Astrocyte (in vitro differentiated cells and primary cell): ENCODE results near the gene PML. TPM values are rescaled to one million over a fixed set of nuclear protein-coding genes. Genes with fewer than 3 reads are reported as not detected.

Source experiments
- DNase-seq: peaks from one replicate; pipeline ENCODE4 v3.0.0-alpha.2; 2010; ENCODE audit warnings: low read depth
- FAIRE-seq: peaks from 2 replicates; lab custom pipeline; 2011; peaks lifted over from hg19 to GRCh38; lab: Jason Lieb, UNC
- H2AFZ ChIP-seq: 2 replicates; pipeline ENCODE4 v1.6.0; 2012; ENCODE audit warnings: low read depth, low read length, inconsistent platforms
- H3K27ac ChIP-seq: 2 replicates; pipeline ENCODE4 v1.5.1; 2011; ENCODE audit warnings: low read depth, low read length, inconsistent platforms
- H3K27me3 ChIP-seq: 2 replicates; pipeline ENCODE4 v1.6.0; 2011; ENCODE audit warnings: low read length, inconsistent platforms; ENCODE audit not compliant: insufficient read depth
- H3K36me3 ChIP-seq: 2 replicates; pipeline ENCODE4 v1.5.1; 2011; ENCODE audit warnings: low read length, inconsistent platforms; ENCODE audit not compliant: insufficient read depth
- H3K4me1 ChIP-seq: 2 replicates; pipeline ENCODE4 v1.5.1; 2011; ENCODE audit warnings: low read length, inconsistent platforms; ENCODE audit not compliant: insufficient read depth
- H3K4me2 ChIP-seq: 2 replicates; pipeline ENCODE4 v1.6.0; 2012; ENCODE audit warnings: low read length, inconsistent platforms
- H3K4me3 ChIP-seq: 2 replicates; pipeline ENCODE4 v1.5.1; 2011; ENCODE audit warnings: low read depth, mild to moderate bottlenecking, low read length, inconsistent platforms; ENCODE audit not compliant: insufficient read depth
- H3K79me2 ChIP-seq: 2 replicates; pipeline ENCODE4 v1.6.0; 2012; ENCODE audit warnings: mild to moderate bottlenecking, low read length, inconsistent platforms; ENCODE audit not compliant: insufficient read depth
- H3K9ac ChIP-seq: 2 replicates; pipeline ENCODE4 v1.6.0; 2012; ENCODE audit warnings: mild to moderate bottlenecking, low read length, inconsistent platforms
- H3K9me3 ChIP-seq: 2 replicates; pipeline ENCODE4 v1.5.1; 2012; ENCODE audit warnings: low read depth, mild to moderate bottlenecking, low read length, inconsistent platforms; ENCODE audit not compliant: insufficient read depth
- H4K20me1 ChIP-seq: 2 replicates; pipeline ENCODE4 v1.6.0; 2012; ENCODE audit warnings: low read length, inconsistent platforms; ENCODE audit not compliant: insufficient read depth
- H3K27ac Mint-ChIP-seq: one replicate; pipeline ENCODE4 v1.8.0; 2021; ENCODE audit warnings: mild to moderate bottlenecking, mixed read lengths; ENCODE audit not compliant: unreplicated experiment
- H3K27me3 Mint-ChIP-seq: one replicate; pipeline ENCODE4 v1.8.0; 2021; ENCODE audit warnings: low read depth, mixed read lengths; ENCODE audit not compliant: unreplicated experiment
- H3K36me3 Mint-ChIP-seq: one replicate; pipeline ENCODE4 v1.8.0; 2021; ENCODE audit warnings: low read depth, mixed read lengths; ENCODE audit not compliant: unreplicated experiment
- H3K4me1 Mint-ChIP-seq: one replicate; pipeline ENCODE4 v1.8.0; 2021; ENCODE audit warnings: low read depth, mixed read lengths; ENCODE audit not compliant: unreplicated experiment
- H3K4me3 Mint-ChIP-seq: one replicate; pipeline ENCODE4 v1.8.0; 2021; ENCODE audit warnings: mild to moderate bottlenecking, moderate library complexity, mixed read lengths; ENCODE audit not compliant: unreplicated experiment
- H3K9me3 Mint-ChIP-seq: one replicate; pipeline ENCODE4 v1.8.0; 2021; ENCODE audit warnings: mild to moderate bottlenecking, mixed read lengths; ENCODE audit not compliant: unreplicated experiment
- CTCF ChIP-seq: IDR thresholded peaks from 2 replicates; pipeline ENCODE4 v1.5.1; 2011; ENCODE audit warnings: low read depth, mild to moderate bottlenecking, inconsistent platforms, low read length, moderate library complexity; ENCODE audit not compliant: insufficient read depth
- EZH2 ChIP-seq: IDR thresholded peaks from 2 replicates; pipeline ENCODE4 v1.6.1; 2012; ENCODE audit warnings: mild to moderate bottlenecking, low read length, inconsistent platforms; ENCODE audit not compliant: insufficient read depth
- total RNA-seq: library from RNA; stranded (reverse); gene quantifications from 2 replicates; pipeline ENCODE4 v1.2.1, GENCODE V29; 2021

The PML gene
- total RNA-seq, 1 donor from 2014 or later = 116 TPM

GRCh38 chr15:73946795-73947370, 47.6 kb upstream of the PML start:
- Histone ChIP-seq H2AFZ (no peak overlapping the region), H3K4me3 (no peak overlapping the region), H3K9ac (no peak overlapping the region), H3K36me3 (peaks cover 40% of the 10 kb centered on the region), H3K4me1 (peaks cover 30% of the 10 kb centered on the region), H3K27ac (no peak overlapping the region), H3K27me3 (no peaks in the 10 kb centered on the region), H3K4me2 (no peak overlapping the region), H3K79me2 (peaks cover 32% of the 10 kb centered on the region), H3K9me3 (no peaks in the 10 kb centered on the region), H4K20me1 (peaks cover 6% of the 10 kb centered on the region)
- Mint-ChIP-seq H3K27me3 (no peaks in the 10 kb centered on the region), H3K4me1 (peaks cover 57% of the 10 kb centered on the region), H3K36me3 (peaks cover 34% of the 10 kb centered on the region), H3K9me3 (no peaks in the 10 kb centered on the region), H3K4me3 (no peak overlapping the region), H3K27ac (peak overlapping the region; percentile 66)
- DNase-seq (no peak), FAIRE-seq (no peak)
- TF ChIP-seq EZH2 = no peak
- no peak for TF ChIP-seq CTCF

GRCh38 chr15:73947651-73948050, 46.9 kb upstream of the PML start:
- DNase-seq (no peak), FAIRE-seq (no peak)
- peaks cover 25% of the 10 kb centered on the region for H3K79me2 ChIP-seq
- H3K4me1 ChIP-seq = peaks cover 25% of the 10 kb centered on the region
- H3K9ac ChIP-seq = no peak overlapping the region
- H3K4me2 ChIP-seq = no peak overlapping the region
- peaks cover 47% of the 10 kb centered on the region for H3K36me3 ChIP-seq
- H3K27ac ChIP-seq = no peak overlapping the region
- Mint-ChIP-seq H3K4me1 (peaks cover 54% of the 10 kb centered on the region), H3K36me3 (peaks cover 33% of the 10 kb centered on the region), H3K27me3 (no peaks in the 10 kb centered on the region), H3K9me3 (no peaks in the 10 kb centered on the region), H3K27ac (no peak overlapping the region), H3K4me3 (no peak overlapping the region)
- TF ChIP-seq CTCF = no peak
- no peak overlapping the region for H3K4me3 ChIP-seq
- no peaks in the 10 kb centered on the region for H3K9me3 ChIP-seq
- no peak overlapping the region for H2AFZ ChIP-seq
- H3K27me3 ChIP-seq = no peaks in the 10 kb centered on the region
- H4K20me1 ChIP-seq = peaks cover 6% of the 10 kb centered on the region

- no peaks in the 10 kb centered on the region for H3K27me3 ChIP-seq
- H3K4me2 ChIP-seq = no peak overlapping the region
- Mint-ChIP-seq H3K9me3 (no peaks in the 10 kb centered on the region), H3K36me3 (peaks cover 33% of the 10 kb centered on the region), H3K27me3 (no peaks in the 10 kb centered on the region), H3K27ac (no peak overlapping the region), H3K4me1 (peaks cover 50% of the 10 kb centered on the region), H3K4me3 (no peak overlapping the region)
- no peaks in the 10 kb centered on the region for H3K9me3 ChIP-seq
- peaks cover 18% of the 10 kb centered on the region for H3K79me2 ChIP-seq
- H3K4me1 ChIP-seq = peaks cover 25% of the 10 kb centered on the region
- no peak for FAIRE-seq
- DNase-seq = no peak
- H3K4me3 ChIP-seq = no peak overlapping the region
- peaks cover 50% of the 10 kb centered on the region for H3K36me3 ChIP-seq
- no peak overlapping the region for H2AFZ ChIP-seq
- no peak overlapping the region for H3K9ac ChIP-seq
- TF ChIP-seq CTCF (no peak), EZH2 (no peak)
- no peak overlapping the region for H3K27ac ChIP-seq
- peaks cover 6% of the 10 kb centered on the region for H4K20me1 ChIP-seq
Observed at GRCh38 chr15:73948396-73948795, 46.1 kb upstream of the PML start.
